Endodermal cell (in vitro differentiated cells): Measurements from ENCODE around the gene TUBB. TPM values are rescaled to one million over a fixed set of nuclear protein-coding genes. Genes with fewer than 3 reads are reported as not detected.
"Not testable (repeated sequence)": the region's sequence is repeated elsewhere in the genome, so short reads cannot be mapped to it uniquely, and the experiment has no call there.

Source experiments
- DNase-seq: peaks from one replicate; pipeline ENCODE4 v3.0.0-alpha.2; 2017
- H3K27ac ChIP-seq: 2 replicates; pipeline ENCODE4 v1.5.1; 2013; ENCODE audit warnings: mild to moderate bottlenecking, low read depth, low read length, moderate library complexity
- H3K27me3 ChIP-seq: 2 replicates; pipeline ENCODE4 v1.6.1; 2013; ENCODE audit warnings: mild to moderate bottlenecking, low read length, moderate library complexity; ENCODE audit not compliant: insufficient read depth, control insufficient read depth, poor library complexity, severe bottlenecking
- H3K36me3 ChIP-seq: 2 replicates; pipeline ENCODE4 v1.7.0; 2013; ENCODE audit warnings: mild to moderate bottlenecking, low read length, moderate library complexity; ENCODE audit not compliant: control insufficient read depth, insufficient read depth
- H3K4me1 ChIP-seq: one replicate; pipeline ENCODE4 v1.7.0; 2013; ENCODE audit warnings: low read length; ENCODE audit not compliant: control insufficient read depth, insufficient read depth
- H3K4me3 ChIP-seq: 2 replicates; pipeline ENCODE4 v1.5.1; 2013; ENCODE audit warnings: mild to moderate bottlenecking, low read length, moderate library complexity
- H3K9ac ChIP-seq: 2 replicates; pipeline ENCODE4 v1.6.1; 2013; ENCODE audit warnings: mild to moderate bottlenecking, low read length, moderate library complexity; ENCODE audit not compliant: poor library complexity, severe bottlenecking; ENCODE audit errors: extremely low read depth
- H3K9me3 ChIP-seq: 2 replicates; pipeline ENCODE4 v1.6.1; 2013; ENCODE audit warnings: mild to moderate bottlenecking, low read length, moderate library complexity; ENCODE audit not compliant: control insufficient read depth
- H3K27ac Mint-ChIP-seq: 2 replicates; pipeline ENCODE4 v1.8.0; 2020; ENCODE audit warnings: mixed read lengths
- H3K27me3 Mint-ChIP-seq: 2 replicates; pipeline ENCODE4 v1.8.0; 2021; ENCODE audit warnings: mild to moderate bottlenecking, mixed read lengths; ENCODE audit not compliant: insufficient read depth
- H3K36me3 Mint-ChIP-seq: 2 replicates; pipeline ENCODE4 v1.8.0; 2020; ENCODE audit warnings: low read depth, mixed read lengths
- H3K4me1 Mint-ChIP-seq: 2 replicates; pipeline ENCODE4 v1.8.0; 2020; ENCODE audit warnings: mixed read lengths
- H3K4me3 Mint-ChIP-seq: 2 replicates; pipeline ENCODE4 v1.8.0; 2020; ENCODE audit warnings: mild to moderate bottlenecking, moderate library complexity, mixed read lengths
- H3K9me3 Mint-ChIP-seq: 2 replicates; pipeline ENCODE4 v1.8.0; 2020; ENCODE audit warnings: mild to moderate bottlenecking, mixed read lengths
- CTCF ChIP-seq: fragments of 200-600 bp; sonication (generic); conservative IDR thresholded peaks from 2 replicates; pipeline ENCODE4 v1.5.0; 2021; ENCODE audit warnings: antibody characterized with exemption, mild to moderate bottlenecking
- WGBS, 2 experiments: methylation state at CpG; one replicate each; pipeline versions ENCODE4 v1.1.5 to v1.1.7; 2013; ENCODE audit warnings: missing lambda C conversion rate in 2 of 2, mixed read lengths in 1 of 2; ENCODE audit not compliant: insufficient coverage in 1 of 2, insufficient read length in 1 of 2; 5-methylcytosine and 5-hydroxymethylcytosine counted together
- total RNA-seq, 2 donors: library from RNA; stranded (reverse); fragmentation: NEBNext Ultra II Directional in 1 of 2; extraction: Animal tissue kit (Norgen Biotek cat#: 25700) in 1 of 2; gene quantifications; 2 replicates in 1 of 2; 3 replicates in 1 of 2; pipeline ENCODE4 v1.2.1, GENCODE V29; 2021

The TUBB gene
- total RNA-seq, 2 donors from 2014 or later = 1,504 to 1,815 TPM

GRCh38 chr6:30719356-30719755 lies 796 bp upstream of the TUBB start:
- WGBS, 2 experiments = 8 to 11% methylated on average over 5 to 8 of the region's 8 CpGs
- peak overlapping the region; percentile 85 for H3K27ac ChIP-seq
- no peaks in the 10 kb centered on the region for H3K4me1 ChIP-seq
- Mint-ChIP-seq H3K4me3 (peak overlapping the region; percentile 99), H3K9me3 (no peaks in the 10 kb centered on the region), H3K36me3 (peaks cover 42% of the 10 kb centered on the region), H3K27ac (peak overlapping the region; percentile 99), H3K27me3 (no peaks in the 10 kb centered on the region), H3K4me1 (peaks cover 35% of the 10 kb centered on the region)
- H3K9me3 ChIP-seq = no peaks in the 10 kb centered on the region
- peak overlapping the region; percentile 99 for H3K4me3 ChIP-seq
- peak overlapping the region; percentile 100 for H3K9ac ChIP-seq
- H3K36me3 ChIP-seq = peaks cover 40% of the 10 kb centered on the region
- H3K27me3 ChIP-seq = no peaks in the 10 kb centered on the region
- DNase-seq = no peak
- TF ChIP-seq CTCF = no peak

GRCh38 chr6:30720738-30721197 lies 616 bp downstream of the TUBB start:
- peaks cover 46% of the 10 kb centered on the region for H3K36me3 ChIP-seq
- no peaks in the 10 kb centered on the region for H3K4me1 ChIP-seq
- H3K27ac Mint-ChIP-seq = peak overlapping the region; percentile 99
- H3K4me1 Mint-ChIP-seq = peaks cover 37% of the 10 kb centered on the region
- peak overlapping the region; percentile 99 for H3K4me3 ChIP-seq
- H3K36me3 Mint-ChIP-seq = peaks cover 49% of the 10 kb centered on the region
- no peaks in the 10 kb centered on the region for H3K27me3 Mint-ChIP-seq
- TF ChIP-seq CTCF = no peak
- H3K9me3 Mint-ChIP-seq = no peaks in the 10 kb centered on the region
- 0% methylated on average over 16 to 29 of the region's 29 CpGs for WGBS, 2 experiments
- DNase-seq = peak; percentile 80
- H3K9ac ChIP-seq = peak overlapping the region; percentile 100
- H3K9me3 ChIP-seq = no peaks in the 10 kb centered on the region
- H3K27me3 ChIP-seq = no peaks in the 10 kb centered on the region
- H3K27ac ChIP-seq = peak overlapping the region; percentile 99
- peak overlapping the region; percentile 99 for H3K4me3 Mint-ChIP-seq

- peak overlapping the region; percentile 99 for H3K27ac Mint-ChIP-seq
- peak; percentile 92 for DNase-seq
- Histone ChIP-seq H3K9ac (peak overlapping the region; percentile 100), H3K27me3 (no peaks in the 10 kb centered on the region), H3K4me3 (peak overlapping the region; percentile 99), H3K9me3 (no peaks in the 10 kb centered on the region), H3K36me3 (peaks cover 50% of the 10 kb centered on the region), H3K4me1 (no peaks in the 10 kb centered on the region), H3K27ac (peak overlapping the region; percentile 99)
- no peaks in the 10 kb centered on the region for H3K27me3 Mint-ChIP-seq
- peak; percentile 73 for TF ChIP-seq CTCF
- peaks cover 34% of the 10 kb centered on the region for H3K4me1 Mint-ChIP-seq
- WGBS, 2 experiments = 0 to 1% methylated on average over 14 to 71 of the region's 71 CpGs
- peak overlapping the region; percentile 99 for H3K4me3 Mint-ChIP-seq
- peaks cover 52% of the 10 kb centered on the region for H3K36me3 Mint-ChIP-seq
- H3K9me3 Mint-ChIP-seq = no peaks in the 10 kb centered on the region
Observed at GRCh38 chr6:30721198-30722024, 1.3 kb downstream of the TUBB start.

GRCh38 chr6:30722025-30722279 lies 1.8 kb downstream of the TUBB start:
- H3K9ac ChIP-seq = peak overlapping the region; percentile 100
- not testable (repeated sequence) for H3K9me3 ChIP-seq, H3K27me3 Mint-ChIP-seq, H3K9me3 Mint-ChIP-seq, DNase-seq, H3K4me1 ChIP-seq, H3K27me3 ChIP-seq
- peak overlapping the region; percentile 92 for H3K27ac ChIP-seq
- Mint-ChIP-seq H3K36me3 (peaks cover 55% of the 10 kb centered on the region), H3K4me3 (peak overlapping the region; percentile 99), H3K27ac (peak overlapping the region; percentile 94), H3K4me1 (peaks cover 31% of the 10 kb centered on the region)
- WGBS, 2 experiments = 2 to 7% methylated on average over 8 to 10 of the region's 10 CpGs
- peak overlapping the region; percentile 99 for H3K4me3 ChIP-seq
- H3K36me3 ChIP-seq = peaks cover 50% of the 10 kb centered on the region
